Measurements from ENCODE around the gene INHA. TPM values are rescaled to one million over a fixed set of nuclear protein-coding genes. Genes with fewer than 3 reads are reported as not detected.

INHA gene
- total RNA-seq, 1 experiment from 2014 or later, result not detected

DNA sequence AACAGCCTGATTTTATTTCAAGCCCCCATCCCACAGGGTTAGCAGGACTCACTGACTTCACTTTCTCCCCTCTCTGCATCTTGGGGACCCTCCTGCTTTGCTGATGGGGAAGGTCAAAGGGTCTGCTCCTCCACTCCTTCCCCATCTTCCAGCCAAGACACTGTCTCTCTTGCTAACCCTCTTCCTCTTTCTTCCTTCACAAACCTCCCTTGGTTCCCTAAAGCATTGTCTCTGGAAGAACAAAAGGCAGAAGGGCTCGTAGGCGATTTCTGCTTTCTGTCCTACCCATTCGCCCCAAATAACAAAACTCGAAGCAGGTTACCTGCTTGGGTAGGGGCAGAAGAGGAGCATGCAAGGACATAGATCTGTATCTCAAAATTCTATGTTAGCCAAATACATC lies 49.8 kb downstream of the INHA start:
- Histone ChIP-seq H3K27ac (ENCODE audit: low read length) (no peak overlapping the region), H3K4me3 (ENCODE audit: low read length) (no peak overlapping the region), H3K4me1 (ENCODE audit: low read length) (no peaks in the 10 kb centered on the region), H3K9ac (ENCODE audit: low read length) (no peak overlapping the region), H3K36me3 (ENCODE audit: insufficient read depth, low read length) (no peaks in the 10 kb centered on the region), H3K27me3 (ENCODE audit: low read length) (no peaks in the 10 kb centered on the region), H3K4me2 (ENCODE audit: low read depth, low read length, poor library complexity, severe bottlenecking) (no peak overlapping the region), H2AFZ (ENCODE audit: low read length) (no peak overlapping the region), H3K9me2 (replicated peaks; ENCODE audit: insufficient read depth, low read length) (no peaks in the 10 kb centered on the region), H4K20me1 (ENCODE audit: insufficient read depth, low read depth, low read length) (no peaks in the 10 kb centered on the region), H3K79me2 (ENCODE audit: low read length) (no peaks in the 10 kb centered on the region), H3K9me3 (ENCODE audit: low read length) (no peaks in the 10 kb centered on the region)
- DNase-seq, result no peak

DNA sequence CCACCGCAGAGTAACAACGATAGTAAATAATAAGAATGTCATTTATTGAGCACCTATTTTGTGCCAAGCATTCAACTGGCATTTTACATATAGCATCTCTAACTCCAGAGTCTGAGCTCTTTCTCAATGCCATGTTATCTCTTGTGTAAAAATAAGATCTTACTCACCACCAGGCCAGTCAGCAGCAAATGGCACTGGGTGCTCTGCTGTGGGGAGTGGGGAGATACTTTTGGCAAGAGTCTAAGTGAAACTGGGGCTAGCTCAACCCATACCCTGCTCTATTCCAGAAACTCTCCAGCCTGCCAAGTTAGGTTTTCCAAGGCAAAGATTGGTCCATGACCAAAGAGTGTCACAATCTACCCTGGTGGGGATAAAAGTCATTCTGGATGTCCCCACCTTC lies 50.4 kb downstream of the INHA start:
- no peaks in the 10 kb centered on the region for H3K36me3 ChIP-seq (ENCODE audit: insufficient read depth, low read length)
- no peaks in the 10 kb centered on the region for H3K9me2 ChIP-seq (replicated peaks; ENCODE audit: insufficient read depth, low read length)
- H3K9me3 ChIP-seq (ENCODE audit: low read length), result no peaks in the 10 kb centered on the region
- no peaks in the 10 kb centered on the region for H4K20me1 ChIP-seq (ENCODE audit: insufficient read depth, low read depth, low read length)
- H3K4me3 ChIP-seq (ENCODE audit: low read length), result no peak overlapping the region
- H2AFZ ChIP-seq (ENCODE audit: low read length), result no peak overlapping the region
- DNase-seq, result no peak
- no peak overlapping the region for H3K9ac ChIP-seq (ENCODE audit: low read length)
- no peaks in the 10 kb centered on the region for H3K4me1 ChIP-seq (ENCODE audit: low read length)
- H3K27me3 ChIP-seq (ENCODE audit: low read length), result no peaks in the 10 kb centered on the region
- H3K79me2 ChIP-seq (ENCODE audit: low read length), result no peaks in the 10 kb centered on the region
- no peak overlapping the region for H3K27ac ChIP-seq (ENCODE audit: low read length)
- H3K4me2 ChIP-seq (ENCODE audit: low read depth, low read length, poor library complexity, severe bottlenecking), result no peak overlapping the region

DNA sequence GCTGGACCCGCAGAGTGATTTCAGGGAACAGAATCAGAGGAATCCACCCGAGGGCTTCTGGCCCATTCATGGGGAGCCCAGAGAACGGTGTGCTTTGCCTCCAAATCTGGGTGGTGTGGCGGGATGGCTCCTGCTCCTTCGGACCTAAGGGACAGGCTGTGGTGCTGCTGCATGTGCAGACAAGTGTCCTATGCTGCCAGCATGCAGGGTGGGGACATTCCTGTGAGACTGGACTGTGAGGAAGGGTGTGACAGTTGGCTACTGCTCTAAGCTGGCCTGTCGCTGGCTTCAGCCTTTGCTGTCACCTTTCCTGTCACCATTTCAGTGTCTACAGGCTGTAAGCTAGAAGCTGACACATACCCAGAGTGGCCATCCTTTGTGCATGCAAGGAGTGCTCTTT lies 52.5 kb downstream of the INHA start:
- H3K4me2 ChIP-seq (ENCODE audit: low read depth, low read length, poor library complexity, severe bottlenecking), result no peak overlapping the region
- H3K36me3 ChIP-seq (ENCODE audit: insufficient read depth, low read length), result no peaks in the 10 kb centered on the region
- no peaks in the 10 kb centered on the region for H3K79me2 ChIP-seq (ENCODE audit: low read length)
- no peak overlapping the region for H3K4me3 ChIP-seq (ENCODE audit: low read length)
- H3K4me1 ChIP-seq (ENCODE audit: low read length), result no peaks in the 10 kb centered on the region
- H3K9ac ChIP-seq (ENCODE audit: low read length), result no peak overlapping the region
- no peak overlapping the region for H2AFZ ChIP-seq (ENCODE audit: low read length)
- no peaks in the 10 kb centered on the region for H3K9me3 ChIP-seq (ENCODE audit: low read length)
- H3K9me2 ChIP-seq (replicated peaks; ENCODE audit: insufficient read depth, low read length), result no peaks in the 10 kb centered on the region
- H4K20me1 ChIP-seq (ENCODE audit: insufficient read depth, low read depth, low read length), result no peaks in the 10 kb centered on the region
- H3K27me3 ChIP-seq (ENCODE audit: low read length), result no peaks in the 10 kb centered on the region
- DNase-seq, result no peak
- H3K27ac ChIP-seq (ENCODE audit: low read length), result no peak overlapping the region

DNA sequence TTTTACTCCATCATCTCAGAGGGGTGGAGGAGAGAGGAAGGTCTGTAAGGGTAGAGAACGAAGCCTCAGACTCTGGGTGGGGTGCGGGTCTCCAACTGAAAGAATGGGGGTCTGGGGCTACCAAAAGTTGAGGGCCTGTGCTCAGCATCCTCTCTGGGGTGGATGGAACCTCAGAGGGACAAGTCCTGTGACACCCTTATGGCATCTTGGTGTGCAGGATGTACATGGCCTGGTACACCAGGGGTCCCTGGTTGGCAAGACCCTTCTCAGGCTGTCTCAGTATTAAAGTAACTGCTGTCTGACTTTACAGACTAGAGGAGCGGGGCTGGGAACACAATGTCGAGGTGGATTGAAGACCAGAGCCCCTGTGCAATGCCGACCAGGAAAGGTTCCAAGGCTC lies 53.1 kb downstream of the INHA start:
- Histone ChIP-seq H3K9me2 (replicated peaks; ENCODE audit: insufficient read depth, low read length) (no peaks in the 10 kb centered on the region), H3K27ac (ENCODE audit: low read length) (no peak overlapping the region), H2AFZ (ENCODE audit: low read length) (no peak overlapping the region), H3K79me2 (ENCODE audit: low read length) (no peaks in the 10 kb centered on the region), H3K27me3 (ENCODE audit: low read length) (no peaks in the 10 kb centered on the region), H3K4me3 (ENCODE audit: low read length) (no peak overlapping the region), H3K4me2 (ENCODE audit: low read depth, low read length, poor library complexity, severe bottlenecking) (no peak overlapping the region), H3K9me3 (ENCODE audit: low read length) (no peaks in the 10 kb centered on the region), H3K36me3 (ENCODE audit: insufficient read depth, low read length) (no peaks in the 10 kb centered on the region), H4K20me1 (ENCODE audit: insufficient read depth, low read depth, low read length) (no peaks in the 10 kb centered on the region), H3K9ac (ENCODE audit: low read length) (no peak overlapping the region), H3K4me1 (ENCODE audit: low read length) (no peaks in the 10 kb centered on the region)
- no peak for DNase-seq

Small RNA genes lying within 50 kb of the gene (small RNA-seq; reads per million reads assigned to genes)
- gene MIR3132 (not detected), gene RN7SKP213 (1.7 reads per million, percentile 46 among the genes with 10 or more reads in this experiment)

Other genes starting within 250 kb of the INHA start
- not detected in 2 replicates for gene RESP18, start 239.6 kb upstream of the INHA start, total RNA-seq (2014; rRNA removed; shearing (Covaris generic); ENCODE audit: low replicate concordance)
- gene DNPEP, start 184.4 kb upstream of the INHA start, total RNA-seq (2014; rRNA removed; shearing (Covaris generic); ENCODE audit: low replicate concordance), result 74.6 and 77.9 TPM in 2 replicates
- not detected in 2 replicates for gene DES, start 153.9 kb upstream of the INHA start, total RNA-seq (2014; rRNA removed; shearing (Covaris generic); ENCODE audit: low replicate concordance)
- not detected in 2 replicates for gene SPEG, start 137.5 kb upstream of the INHA start, total RNA-seq (2014; rRNA removed; shearing (Covaris generic); ENCODE audit: low replicate concordance)
- gene GMPPA, start 73.4 kb upstream of the INHA start, total RNA-seq (2014; rRNA removed; shearing (Covaris generic); ENCODE audit: low replicate concordance), result 10.5 and 17.1 TPM in 2 replicates
- 0.32 TPM in 1 of 2 replicates, not detected in the other for gene ASIC4, start 57.8 kb upstream of the INHA start, total RNA-seq (2014; rRNA removed; shearing (Covaris generic); ENCODE audit: low replicate concordance)
- 25.5 and 44.5 TPM in 2 replicates for gene CHPF, start 28.5 kb upstream of the INHA start, total RNA-seq (2014; rRNA removed; shearing (Covaris generic); ENCODE audit: low replicate concordance)
- 2.7 and 3.2 TPM in 2 replicates for gene TMEM198, start 28.3 kb upstream of the INHA start, total RNA-seq (2014; rRNA removed; shearing (Covaris generic); ENCODE audit: low replicate concordance)
- not detected in 2 replicates for gene OBSL1, start 771 bp upstream of the INHA start, total RNA-seq (2014; rRNA removed; shearing (Covaris generic); ENCODE audit: low replicate concordance)
- gene STK11IP, start 25.5 kb downstream of the INHA start, total RNA-seq (2014; rRNA removed; shearing (Covaris generic); ENCODE audit: low replicate concordance), result 19.8 and 24.0 TPM in 2 replicates
- gene SLC4A3, start 55.3 kb downstream of the INHA start, total RNA-seq (2014; rRNA removed; shearing (Covaris generic); ENCODE audit: low replicate concordance), result not detected in 2 replicates

Data from Karpas-422 (cell line).